Astrocyte (in vitro differentiated cells and primary cell): ENCODE results near the gene MYOG. TPM values are rescaled to one million over a fixed set of nuclear protein-coding genes. Genes with fewer than 3 reads are reported as not detected.

ENCODE experiments used
- DNase-seq: peaks from one replicate; pipeline ENCODE4 v3.0.0-alpha.2; 2010; ENCODE audit warnings: low read depth
- FAIRE-seq: peaks from 2 replicates; lab custom pipeline; 2011; peaks lifted over from hg19 to GRCh38; lab: Jason Lieb, UNC
- H2AFZ ChIP-seq: 2 replicates; pipeline ENCODE4 v1.6.0; 2012; ENCODE audit warnings: low read depth, low read length, inconsistent platforms
- H3K27ac ChIP-seq: 2 replicates; pipeline ENCODE4 v1.5.1; 2011; ENCODE audit warnings: low read depth, low read length, inconsistent platforms
- H3K27me3 ChIP-seq: 2 replicates; pipeline ENCODE4 v1.6.0; 2011; ENCODE audit warnings: low read length, inconsistent platforms; ENCODE audit not compliant: insufficient read depth
- H3K36me3 ChIP-seq: 2 replicates; pipeline ENCODE4 v1.5.1; 2011; ENCODE audit warnings: low read length, inconsistent platforms; ENCODE audit not compliant: insufficient read depth
- H3K4me1 ChIP-seq: 2 replicates; pipeline ENCODE4 v1.5.1; 2011; ENCODE audit warnings: low read length, inconsistent platforms; ENCODE audit not compliant: insufficient read depth
- H3K4me2 ChIP-seq: 2 replicates; pipeline ENCODE4 v1.6.0; 2012; ENCODE audit warnings: low read length, inconsistent platforms
- H3K4me3 ChIP-seq: 2 replicates; pipeline ENCODE4 v1.5.1; 2011; ENCODE audit warnings: low read depth, mild to moderate bottlenecking, low read length, inconsistent platforms; ENCODE audit not compliant: insufficient read depth
- H3K79me2 ChIP-seq: 2 replicates; pipeline ENCODE4 v1.6.0; 2012; ENCODE audit warnings: mild to moderate bottlenecking, low read length, inconsistent platforms; ENCODE audit not compliant: insufficient read depth
- H3K9ac ChIP-seq: 2 replicates; pipeline ENCODE4 v1.6.0; 2012; ENCODE audit warnings: mild to moderate bottlenecking, low read length, inconsistent platforms
- H3K9me3 ChIP-seq: 2 replicates; pipeline ENCODE4 v1.5.1; 2012; ENCODE audit warnings: low read depth, mild to moderate bottlenecking, low read length, inconsistent platforms; ENCODE audit not compliant: insufficient read depth
- H4K20me1 ChIP-seq: 2 replicates; pipeline ENCODE4 v1.6.0; 2012; ENCODE audit warnings: low read length, inconsistent platforms; ENCODE audit not compliant: insufficient read depth
- H3K27ac Mint-ChIP-seq: one replicate; pipeline ENCODE4 v1.8.0; 2021; ENCODE audit warnings: mild to moderate bottlenecking, mixed read lengths; ENCODE audit not compliant: unreplicated experiment
- H3K27me3 Mint-ChIP-seq: one replicate; pipeline ENCODE4 v1.8.0; 2021; ENCODE audit warnings: low read depth, mixed read lengths; ENCODE audit not compliant: unreplicated experiment
- H3K36me3 Mint-ChIP-seq: one replicate; pipeline ENCODE4 v1.8.0; 2021; ENCODE audit warnings: low read depth, mixed read lengths; ENCODE audit not compliant: unreplicated experiment
- H3K4me1 Mint-ChIP-seq: one replicate; pipeline ENCODE4 v1.8.0; 2021; ENCODE audit warnings: low read depth, mixed read lengths; ENCODE audit not compliant: unreplicated experiment
- H3K4me3 Mint-ChIP-seq: one replicate; pipeline ENCODE4 v1.8.0; 2021; ENCODE audit warnings: mild to moderate bottlenecking, moderate library complexity, mixed read lengths; ENCODE audit not compliant: unreplicated experiment
- H3K9me3 Mint-ChIP-seq: one replicate; pipeline ENCODE4 v1.8.0; 2021; ENCODE audit warnings: mild to moderate bottlenecking, mixed read lengths; ENCODE audit not compliant: unreplicated experiment
- EZH2 ChIP-seq: IDR thresholded peaks from 2 replicates; pipeline ENCODE4 v1.6.1; 2012; ENCODE audit warnings: mild to moderate bottlenecking, low read length, inconsistent platforms; ENCODE audit not compliant: insufficient read depth
- total RNA-seq: library from RNA; stranded (reverse); gene quantifications from 2 replicates; pipeline ENCODE4 v1.2.1, GENCODE V29; 2021
- TF ChIP-seq, protein P1 (sequence below): IDR thresholded peaks from 2 replicates; pipeline ENCODE4 v1.5.1; 2011; ENCODE audit warnings: low read depth, mild to moderate bottlenecking, inconsistent platforms, low read length, moderate library complexity; ENCODE audit not compliant: insufficient read depth

The MYOG gene
- total RNA-seq, 1 donor from 2014 or later, result not detected

DNA sequence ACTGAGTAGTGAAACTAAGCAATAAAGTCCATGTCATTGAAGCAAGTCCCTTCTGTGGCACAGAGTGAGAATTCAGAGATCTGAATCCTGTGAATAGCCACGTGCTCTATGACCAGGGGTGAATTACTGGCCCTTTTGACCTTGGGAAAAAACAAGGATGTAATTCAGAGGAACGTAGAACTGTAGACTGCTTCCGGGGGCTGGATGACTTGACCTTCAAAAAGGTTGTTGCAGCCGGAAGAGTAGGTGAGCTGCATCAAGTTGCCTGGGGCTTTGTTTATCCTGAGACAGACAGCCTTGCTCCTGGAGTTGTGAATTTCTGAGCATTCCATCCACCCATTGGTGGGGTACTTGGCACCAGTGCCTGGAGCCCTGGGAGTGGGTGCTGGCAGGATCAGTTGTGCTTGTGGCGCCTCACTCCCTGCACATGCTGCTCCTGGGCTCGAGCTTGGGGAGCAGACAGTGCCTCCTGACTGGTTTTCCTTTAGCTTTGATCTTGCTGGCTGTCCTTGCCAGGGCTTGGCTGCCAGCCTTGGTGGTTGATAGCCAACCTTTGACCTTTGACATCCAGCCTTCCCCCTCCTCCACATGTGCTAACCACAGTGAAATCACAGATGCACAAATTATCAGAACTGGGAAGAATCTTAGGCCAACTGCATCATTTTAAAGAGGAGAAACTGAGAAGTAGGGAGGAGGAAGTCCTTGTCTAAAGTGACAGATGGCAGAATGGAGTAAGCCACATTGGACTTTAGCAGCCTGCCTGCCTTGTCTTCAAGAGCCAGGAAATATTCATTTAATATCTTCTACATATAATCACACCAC lies 16.2 kb upstream of the MYOG start:
- H3K4me2 ChIP-seq, result no peak overlapping the region
- DNase-seq, result no peak
- no peaks in the 10 kb centered on the region for H3K79me2 ChIP-seq
- Mint-ChIP-seq H3K27me3 (peaks cover 33% of the 10 kb centered on the region), H3K27ac (no peak overlapping the region), H3K4me3 (no peak overlapping the region), H3K36me3 (no peaks in the 10 kb centered on the region), H3K4me1 (no peaks in the 10 kb centered on the region), H3K9me3 (peaks cover 19% of the 10 kb centered on the region)
- H3K36me3 ChIP-seq, result no peaks in the 10 kb centered on the region
- peaks cover 22% of the 10 kb centered on the region for H3K27me3 ChIP-seq
- H2AFZ ChIP-seq, result no peak overlapping the region
- no peaks in the 10 kb centered on the region for H3K9me3 ChIP-seq
- TF ChIP-seq EZH2, result no peak
- TF ChIP-seq, protein P1, sequence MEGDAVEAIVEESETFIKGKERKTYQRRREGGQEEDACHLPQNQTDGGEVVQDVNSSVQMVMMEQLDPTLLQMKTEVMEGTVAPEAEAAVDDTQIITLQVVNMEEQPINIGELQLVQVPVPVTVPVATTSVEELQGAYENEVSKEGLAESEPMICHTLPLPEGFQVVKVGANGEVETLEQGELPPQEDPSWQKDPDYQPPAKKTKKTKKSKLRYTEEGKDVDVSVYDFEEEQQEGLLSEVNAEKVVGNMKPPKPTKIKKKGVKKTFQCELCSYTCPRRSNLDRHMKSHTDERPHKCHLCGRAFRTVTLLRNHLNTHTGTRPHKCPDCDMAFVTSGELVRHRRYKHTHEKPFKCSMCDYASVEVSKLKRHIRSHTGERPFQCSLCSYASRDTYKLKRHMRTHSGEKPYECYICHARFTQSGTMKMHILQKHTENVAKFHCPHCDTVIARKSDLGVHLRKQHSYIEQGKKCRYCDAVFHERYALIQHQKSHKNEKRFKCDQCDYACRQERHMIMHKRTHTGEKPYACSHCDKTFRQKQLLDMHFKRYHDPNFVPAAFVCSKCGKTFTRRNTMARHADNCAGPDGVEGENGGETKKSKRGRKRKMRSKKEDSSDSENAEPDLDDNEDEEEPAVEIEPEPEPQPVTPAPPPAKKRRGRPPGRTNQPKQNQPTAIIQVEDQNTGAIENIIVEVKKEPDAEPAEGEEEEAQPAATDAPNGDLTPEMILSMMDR, result no peak
- H3K4me3 ChIP-seq, result no peak overlapping the region
- H4K20me1 ChIP-seq, result no peaks in the 10 kb centered on the region
- no peak for FAIRE-seq
- no peak overlapping the region for H3K9ac ChIP-seq
- H3K4me1 ChIP-seq, result no peaks in the 10 kb centered on the region
- H3K27ac ChIP-seq, result no peak overlapping the region

DNA sequence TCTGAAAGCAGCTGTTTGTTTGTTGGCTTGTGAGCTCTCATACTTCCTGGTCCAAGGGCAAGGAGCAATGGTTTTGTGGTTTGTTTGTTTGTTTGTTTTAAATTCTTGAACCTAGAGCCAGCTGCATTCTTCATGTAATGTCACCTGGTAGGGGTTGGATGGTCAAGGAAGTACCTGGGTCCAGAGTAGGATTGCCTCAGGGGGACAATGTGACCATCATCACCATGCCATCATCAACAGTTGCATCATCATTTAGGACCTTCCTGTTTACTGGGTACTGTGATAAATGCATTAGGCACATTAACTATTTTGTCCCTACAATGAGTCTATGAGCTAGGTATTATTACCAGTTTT lies 14.7 kb upstream of the MYOG start:
- H3K27ac ChIP-seq, result no peak overlapping the region
- no peaks in the 10 kb centered on the region for H3K9me3 ChIP-seq
- TF ChIP-seq, protein P1, result no peak
- no peak for TF ChIP-seq EZH2
- H2AFZ ChIP-seq, result no peak overlapping the region
- H3K4me3 ChIP-seq, result no peak overlapping the region
- Mint-ChIP-seq H3K36me3 (no peaks in the 10 kb centered on the region), H3K27me3 (peaks cover 34% of the 10 kb centered on the region), H3K4me3 (no peak overlapping the region), H3K9me3 (peaks cover 23% of the 10 kb centered on the region), H3K4me1 (no peaks in the 10 kb centered on the region), H3K27ac (no peak overlapping the region)
- DNase-seq (no peak), FAIRE-seq (no peak)
- H3K4me1 ChIP-seq, result no peaks in the 10 kb centered on the region
- H3K79me2 ChIP-seq, result no peaks in the 10 kb centered on the region
- H3K36me3 ChIP-seq, result no peaks in the 10 kb centered on the region
- peaks cover 19% of the 10 kb centered on the region for H3K27me3 ChIP-seq
- H3K9ac ChIP-seq, result no peak overlapping the region
- H3K4me2 ChIP-seq, result no peak overlapping the region
- no peaks in the 10 kb centered on the region for H4K20me1 ChIP-seq

DNA sequence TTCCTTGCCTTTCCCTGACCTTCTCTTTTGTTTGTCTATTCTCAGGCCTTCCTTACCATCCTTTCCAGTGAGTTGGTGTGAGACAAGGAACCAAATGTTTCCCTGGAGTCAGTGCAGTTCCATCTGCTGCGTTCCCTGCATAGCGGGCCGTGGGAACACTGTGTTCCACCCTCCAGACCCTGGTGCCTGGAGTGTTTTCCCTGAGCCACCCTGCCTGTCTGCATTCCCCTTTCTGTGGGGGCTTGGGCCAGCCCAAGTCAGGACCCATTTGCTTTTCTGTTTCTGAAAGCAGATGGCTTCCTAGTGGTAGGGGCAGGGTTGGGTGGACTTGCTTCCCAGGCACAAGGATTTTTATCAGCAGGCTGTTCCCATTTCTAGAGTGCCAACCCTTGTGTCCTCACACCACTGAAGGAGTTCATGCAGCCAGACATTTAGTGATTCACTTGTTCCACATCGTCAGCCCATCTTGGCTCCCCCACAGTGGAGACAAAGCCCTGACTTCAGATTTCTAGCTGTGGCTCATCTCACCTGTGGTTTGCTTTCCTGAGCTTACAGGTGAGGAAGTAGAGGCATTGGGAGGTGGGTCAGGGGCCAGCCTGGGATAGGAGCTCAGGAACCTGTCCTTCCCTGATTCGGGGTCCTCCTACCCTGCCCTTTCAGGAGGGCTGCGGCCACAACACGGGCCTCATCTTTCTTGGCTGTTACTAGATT lies 14.1 kb upstream of the MYOG start:
- Histone ChIP-seq H3K27me3 (peaks cover 18% of the 10 kb centered on the region), H4K20me1 (no peaks in the 10 kb centered on the region), H3K9me3 (no peaks in the 10 kb centered on the region), H3K79me2 (no peaks in the 10 kb centered on the region), H2AFZ (no peak overlapping the region), H3K27ac (no peak overlapping the region), H3K36me3 (no peaks in the 10 kb centered on the region), H3K4me1 (no peaks in the 10 kb centered on the region), H3K4me3 (no peak overlapping the region), H3K9ac (no peak overlapping the region), H3K4me2 (no peak overlapping the region)
- no peaks in the 10 kb centered on the region for H3K36me3 Mint-ChIP-seq
- no peak for FAIRE-seq
- H3K27ac Mint-ChIP-seq, result no peak overlapping the region
- H3K27me3 Mint-ChIP-seq, result peaks cover 34% of the 10 kb centered on the region
- H3K4me1 Mint-ChIP-seq, result no peaks in the 10 kb centered on the region
- peaks cover 24% of the 10 kb centered on the region for H3K9me3 Mint-ChIP-seq
- DNase-seq, result no peak
- H3K4me3 Mint-ChIP-seq, result no peak overlapping the region
- no peak for TF ChIP-seq EZH2
- TF ChIP-seq, protein P1, result no peak
